HG03558 (cell line): ENCODE results near the gene MYCN.

Source experiments
- ATAC-seq: cut with Tn5 transposase; IDR thresholded peaks from one replicate; pipeline ENCODE4 v1.9.1; 2021; ENCODE audit warnings: moderate number of reproducible peaks; ENCODE audit not compliant: unreplicated experiment; ENCODE audit errors: extremely low read depth

The MYCN gene

DNA sequence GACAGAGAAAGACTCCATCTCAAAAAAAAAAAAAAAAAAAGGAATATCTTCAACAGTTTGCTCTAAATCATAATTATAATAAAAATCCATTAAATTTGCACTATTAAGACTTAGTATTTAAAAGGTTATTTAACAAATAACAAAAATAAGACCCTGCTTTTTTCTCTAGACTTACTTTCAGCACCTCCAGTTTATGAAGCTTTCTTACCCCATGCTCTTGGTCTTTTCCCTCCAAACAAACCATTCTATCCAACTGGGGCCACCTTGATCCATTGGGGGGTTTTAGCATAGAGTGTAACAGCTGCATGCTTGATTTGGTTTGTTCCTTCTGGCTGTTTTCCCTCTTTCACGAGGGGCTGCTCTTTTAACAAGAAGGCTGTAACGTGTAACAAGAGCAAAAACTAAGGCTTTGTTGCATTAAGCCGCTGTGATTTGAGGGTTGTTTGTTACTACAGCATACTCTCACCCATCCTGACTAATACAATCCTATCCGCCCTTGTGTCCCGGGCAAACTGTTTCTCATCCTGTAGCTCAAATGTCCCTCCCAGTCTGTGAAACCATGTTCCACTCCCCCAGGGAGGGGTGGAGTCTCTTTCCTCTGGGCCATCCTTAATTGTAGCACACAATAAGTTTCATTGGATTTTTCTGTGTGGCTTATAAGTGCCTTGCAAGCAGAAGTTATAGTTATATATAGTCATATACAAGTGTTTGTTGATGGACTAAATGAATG lies 9.6 kb upstream of the MYCN start:
- ATAC-seq, result no peak

DNA sequence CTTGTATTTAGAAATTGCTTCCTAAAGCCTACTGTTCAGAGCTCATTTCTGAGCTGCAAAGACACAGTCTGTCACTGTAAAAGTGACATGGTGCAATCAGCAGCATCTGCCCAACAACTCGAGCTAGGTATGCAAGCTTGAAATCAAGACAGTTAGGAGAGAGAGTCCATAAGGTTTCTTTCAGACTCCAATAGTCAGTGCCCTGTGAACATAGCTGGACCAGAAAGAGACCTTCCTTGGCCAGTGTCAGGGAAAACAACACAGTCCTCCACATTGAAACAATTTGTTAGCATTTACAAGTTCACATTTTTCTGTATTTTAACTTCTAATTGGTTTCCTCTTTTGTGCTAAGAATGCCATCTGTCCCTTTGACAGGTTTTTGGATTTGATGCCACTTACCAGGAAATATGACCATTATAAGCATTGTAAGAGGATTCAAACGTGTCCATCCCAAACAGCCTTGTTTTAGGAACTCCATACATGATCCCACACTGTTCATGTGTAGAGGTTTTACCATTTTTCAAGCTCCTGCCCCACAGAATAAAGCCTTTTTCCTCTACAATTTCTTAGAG lies 8.9 kb upstream of the MYCN start:
- no peak for ATAC-seq

GRCh38 chr2:15931950-15932349 lies 8.4 kb upstream of the MYCN start:
- no peak for ATAC-seq

- no peak for ATAC-seq
Observed at GRCh38 chr2:15932394-15933183, 7.8 kb upstream of the MYCN start.

DNA sequence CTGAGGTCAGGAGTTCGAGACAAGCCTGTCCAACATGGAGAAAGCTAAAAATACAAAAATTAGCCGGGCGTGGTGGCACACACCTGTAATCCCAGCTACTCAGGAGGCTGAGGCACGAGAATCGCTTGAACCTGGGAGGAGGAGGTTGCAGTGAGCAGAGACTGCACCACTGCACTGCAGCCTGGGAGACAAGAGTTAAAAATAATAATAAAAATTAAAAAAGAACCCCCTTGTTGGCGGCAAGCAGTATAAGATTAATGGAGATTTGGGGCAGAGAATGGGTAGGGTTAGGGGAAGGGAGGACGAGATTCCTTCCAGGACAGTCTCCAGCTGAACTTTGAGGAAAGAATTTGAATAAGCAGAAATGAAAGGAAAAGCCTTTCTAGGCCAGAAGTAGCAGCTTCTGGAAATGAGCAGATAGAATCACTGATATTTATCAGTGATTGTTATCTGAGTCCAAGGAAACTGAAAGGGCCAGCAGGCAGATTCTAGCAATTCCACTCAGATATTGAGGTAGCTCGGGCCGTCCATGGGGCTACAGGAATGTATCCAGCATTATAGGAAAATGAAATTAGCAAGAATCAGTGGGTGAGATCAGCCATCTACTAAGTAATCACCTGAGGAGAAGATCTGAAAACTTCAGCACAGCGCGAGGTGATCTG lies 7.0 kb upstream of the MYCN start:
- no peak for ATAC-seq

- ATAC-seq, result no peak
Observed at GRCh38 chr2:15934291-15934945, 5.9 kb upstream of the MYCN start.

DNA sequence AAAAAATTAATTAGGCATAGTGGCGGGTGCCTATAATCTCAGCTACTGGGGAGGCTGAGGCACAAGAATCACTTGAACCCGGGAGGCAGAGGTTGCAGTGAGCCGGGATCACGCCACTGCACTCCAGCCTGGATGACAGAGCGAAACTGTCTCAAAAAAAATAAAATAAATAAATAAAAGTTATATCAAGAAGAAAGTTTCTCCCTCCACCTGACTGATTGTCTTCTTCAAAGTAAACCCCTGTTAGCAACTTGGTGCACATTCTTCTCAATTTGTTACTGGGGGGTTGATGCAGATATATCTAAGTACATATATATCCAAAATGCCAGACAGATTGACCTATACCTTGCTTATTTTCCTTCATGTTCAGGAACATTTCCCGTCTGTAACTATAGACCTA lies 5.2 kb upstream of the MYCN start:
- no peak for ATAC-seq

- ATAC-seq, result no peak
Observed at GRCh38 chr2:15935675-15936074, 4.7 kb upstream of the MYCN start.

DNA sequence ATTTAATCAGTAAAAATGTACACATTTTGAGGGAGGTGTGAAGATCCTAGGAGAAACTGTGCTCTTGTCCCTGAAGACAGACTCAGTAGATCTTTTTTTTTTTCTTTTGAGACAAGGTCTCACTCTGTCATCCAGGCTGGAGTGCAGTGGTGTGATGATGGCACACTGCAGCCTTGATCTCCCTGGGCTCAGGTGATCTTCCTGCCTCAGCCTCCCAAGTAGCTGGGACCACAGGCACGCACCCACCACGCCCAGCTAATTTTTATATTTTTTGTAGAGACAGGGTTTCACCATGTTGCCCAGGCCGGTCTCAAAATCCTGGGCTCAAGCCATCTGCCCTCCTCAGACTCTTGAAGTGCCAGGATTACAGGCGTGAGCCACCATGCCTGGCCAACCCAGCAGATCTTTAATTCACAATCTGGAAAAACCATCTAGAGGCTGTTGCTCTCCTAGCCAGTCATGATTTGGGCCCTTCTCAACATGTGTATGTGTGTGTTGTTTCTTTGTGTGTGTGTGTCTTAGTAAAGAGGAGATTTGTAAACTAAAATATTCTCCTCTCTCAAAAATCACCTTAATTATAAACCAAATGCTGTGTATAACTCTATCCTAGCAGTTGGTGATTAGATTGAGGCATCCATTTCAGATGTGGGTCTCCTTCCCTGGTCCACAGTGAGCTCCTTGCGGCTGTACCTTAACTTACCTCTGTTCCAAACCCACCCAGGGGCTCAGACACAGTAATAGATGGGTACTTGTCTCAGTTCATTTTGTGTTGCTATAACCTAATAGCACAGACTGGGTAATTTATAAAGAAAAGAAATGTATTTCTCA lies 3.9 kb upstream of the MYCN start:
- ATAC-seq, result no peak

- ATAC-seq, result no peak
Observed at GRCh38 chr2:15937105-15937881, 3.1 kb upstream of the MYCN start.

GRCh38 chr2:15937882-15938802 lies 2.2 kb upstream of the MYCN start:
- ATAC-seq, result no peak

- no peak for ATAC-seq
Observed at GRCh38 chr2:15938803-15939555, 1.4 kb upstream of the MYCN start.

GRCh38 chr2:15939556-15939853 lies 845 bp upstream of the MYCN start:
- ATAC-seq, result no peak

DNA sequence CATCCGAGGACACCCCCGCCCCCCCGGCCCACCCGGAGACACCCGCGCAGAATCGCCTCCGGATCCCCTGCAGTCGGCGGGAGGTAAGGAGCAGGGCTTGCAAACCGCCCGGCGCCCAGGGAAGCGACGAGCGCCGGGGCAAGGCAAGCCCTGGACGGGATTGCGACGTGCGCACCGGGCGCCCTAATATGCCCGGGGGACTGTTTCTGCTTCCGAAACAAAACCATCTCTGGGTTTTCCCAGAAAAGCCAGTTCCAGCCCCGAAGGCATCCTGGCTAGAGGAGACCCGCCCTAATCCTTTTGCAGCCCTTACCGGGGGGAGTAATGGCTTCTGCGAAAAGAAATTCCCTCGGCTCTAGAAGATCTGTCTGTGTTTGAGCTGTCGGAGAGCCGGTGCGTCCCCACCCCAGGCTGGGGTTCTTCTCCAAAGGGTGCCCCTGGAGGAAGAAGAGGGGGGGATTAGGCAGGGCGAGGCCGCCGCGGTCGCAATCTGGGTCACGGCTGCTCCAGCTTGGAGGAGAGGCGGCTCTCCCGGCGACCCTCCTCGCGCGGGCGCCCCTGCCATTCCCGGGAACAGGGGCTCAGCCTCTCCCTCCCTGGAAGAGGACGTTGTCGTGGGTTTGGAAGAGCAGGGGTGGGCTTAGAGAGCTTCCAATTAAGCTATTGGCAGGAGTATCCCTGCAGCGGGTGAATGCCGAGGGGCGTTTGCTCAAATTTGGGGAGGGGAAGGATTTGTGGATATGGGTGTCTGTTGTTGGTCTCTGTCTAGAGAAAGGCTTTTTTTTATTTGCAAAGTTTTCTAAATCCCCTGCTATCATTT lies 521 bp downstream of the MYCN start:
- no peak for ATAC-seq

GRCh38 chr2:15941481-15941850 lies 1.1 kb downstream of the MYCN start:
- no peak for ATAC-seq

- no peak for ATAC-seq
Observed at GRCh38 chr2:15941871-15942710, 1.7 kb downstream of the MYCN start.
